ENCODE measurements around the gene ZNF195.
A peak's percentile ranks its signal among the peaks of the same experiment; 100 is the strongest.
"Not testable (repeated sequence)": the region's sequence is repeated elsewhere in the genome, so short reads cannot be mapped to it uniquely, and the experiment has no call there.

Gene ZNF195

GRCh38 chr11:3353066-3353465 is 25.9 kb downstream of the ZNF195 start:
- DNase-seq (ENCODE audit: low read depth in 1 of 2, low spot score in 1 of 2), result no peak

GRCh38 chr11:3347127-3347526 is 31.8 kb downstream of the ZNF195 start:
- no peak for DNase-seq (ENCODE audit: low read depth in 1 of 2, low spot score in 1 of 2)

GRCh38 chr11:3346587-3346986 is 32.4 kb downstream of the ZNF195 start:
- DNase-seq (ENCODE audit: low read depth in 1 of 2, low spot score in 1 of 2), result no peak

GRCh38 chr11:3345736-3346135 is 33.2 kb downstream of the ZNF195 start:
- no peak for DNase-seq (ENCODE audit: low read depth in 1 of 2, low spot score in 1 of 2)

- no peak for DNase-seq (ENCODE audit: low read depth in 1 of 2, low spot score in 1 of 2)
These were observed 34.4 kb downstream of the ZNF195 start for GRCh38 chr11:3344327-3345174.

- no peak for DNase-seq (ENCODE audit: low read depth in 1 of 2, low spot score in 1 of 2)
These were observed 36.2 kb downstream of the ZNF195 start for GRCh38 chr11:3342709-3343108.

- DNase-seq (ENCODE audit: low read depth in 1 of 2, low spot score in 1 of 2), result peak; percentile 27 to 51
These were observed 37.6 kb downstream of the ZNF195 start for GRCh38 chr11:3341298-3341697.

- no peak for DNase-seq (ENCODE audit: low read depth in 1 of 2, low spot score in 1 of 2)
These were observed 38.9 kb downstream of the ZNF195 start for GRCh38 chr11:3340025-3340424.

GRCh38 chr11:3339340-3339624 is 39.7 kb downstream of the ZNF195 start:
- DNase-seq (ENCODE audit: low read depth in 1 of 2, low spot score in 1 of 2), result no peak

GRCh38 chr11:3338569-3339339 is 40.2 kb downstream of the ZNF195 start:
- no peak for DNase-seq (ENCODE audit: low read depth in 1 of 2, low spot score in 1 of 2)

GRCh38 chr11:3336420-3336819 is 42.5 kb downstream of the ZNF195 start:
- not testable (repeated sequence) for DNase-seq (ENCODE audit: low read depth in 1 of 2, low spot score in 1 of 2)

GRCh38 chr11:3333157-3333556 is 45.8 kb downstream of the ZNF195 start:
- not testable (repeated sequence) for DNase-seq (ENCODE audit: low read depth in 1 of 2, low spot score in 1 of 2)

GRCh38 chr11:3331078-3331477 is 47.9 kb downstream of the ZNF195 start:
- DNase-seq (ENCODE audit: low read depth in 1 of 2, low spot score in 1 of 2), result not testable (repeated sequence)

GRCh38 chr11:3330064-3330463 is 48.9 kb downstream of the ZNF195 start:
- not testable (repeated sequence) for DNase-seq (ENCODE audit: low read depth in 1 of 2, low spot score in 1 of 2)

GRCh38 chr11:3328503-3328902 is 50.4 kb downstream of the ZNF195 start:
- DNase-seq (ENCODE audit: low read depth in 1 of 2, low spot score in 1 of 2), result not testable (repeated sequence)

GRCh38 chr11:3326450-3326849 is 52.5 kb downstream of the ZNF195 start:
- DNase-seq (ENCODE audit: low read depth in 1 of 2, low spot score in 1 of 2), result not testable (repeated sequence)

GRCh38 chr11:3324724-3325123 is 54.2 kb downstream of the ZNF195 start:
- not testable (repeated sequence) for DNase-seq (ENCODE audit: low read depth in 1 of 2, low spot score in 1 of 2)

Data from stimulated activated CD4-positive, alpha-beta T cell treated with anti-CD3 and anti-CD28 coated beads, Interleukin-15, amount 100 ng/mL, for 1 hour (primary cell).